IPS-NIHi7 (cell line): Measurements from ENCODE around the gene FBXW10B.
"Not testable (repeated sequence)": the region's sequence is repeated elsewhere in the genome, so short reads cannot be mapped to it uniquely, and the experiment has no call there.

Source experiments
- DNase-seq: peaks from one replicate; pipeline ENCODE4 v3.0.0; 2012; ENCODE audit warnings: mixed read lengths; ENCODE audit errors: extremely low spot score

Gene FBXW10B, protein sequence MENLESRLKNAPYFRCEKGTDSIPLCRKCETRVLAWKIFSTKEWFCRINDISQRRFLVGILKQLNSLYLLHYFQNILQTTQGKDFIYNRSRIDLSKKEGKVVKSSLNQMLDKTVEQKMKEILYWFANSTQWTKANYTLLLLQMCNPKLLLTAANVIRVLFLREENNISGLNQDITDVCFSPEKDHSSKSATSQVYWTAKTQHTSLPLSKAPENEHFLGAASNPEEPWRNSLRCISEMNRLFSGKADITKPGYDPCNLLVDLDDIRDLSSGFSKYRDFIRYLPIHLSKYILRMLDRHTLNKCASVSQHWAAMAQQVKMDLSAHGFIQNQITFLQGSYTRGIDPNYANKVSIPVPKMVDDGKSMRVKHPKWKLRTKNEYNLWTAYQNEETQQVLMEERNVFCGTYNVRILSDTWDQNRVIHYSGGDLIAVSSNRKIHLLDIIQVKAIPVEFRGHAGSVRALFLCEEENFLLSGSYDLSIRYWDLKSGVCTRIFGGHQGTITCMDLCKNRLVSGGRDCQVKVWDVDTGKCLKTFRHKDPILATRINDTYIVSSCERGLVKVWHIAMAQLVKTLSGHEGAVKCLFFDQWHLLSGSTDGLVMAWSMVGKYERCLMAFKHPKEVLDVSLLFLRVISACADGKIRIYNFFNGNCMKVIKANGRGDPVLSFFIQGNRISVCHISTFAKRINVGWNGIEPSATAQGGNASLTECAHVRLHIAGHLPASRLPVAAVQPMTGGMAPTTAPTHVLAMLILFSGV

DNA sequence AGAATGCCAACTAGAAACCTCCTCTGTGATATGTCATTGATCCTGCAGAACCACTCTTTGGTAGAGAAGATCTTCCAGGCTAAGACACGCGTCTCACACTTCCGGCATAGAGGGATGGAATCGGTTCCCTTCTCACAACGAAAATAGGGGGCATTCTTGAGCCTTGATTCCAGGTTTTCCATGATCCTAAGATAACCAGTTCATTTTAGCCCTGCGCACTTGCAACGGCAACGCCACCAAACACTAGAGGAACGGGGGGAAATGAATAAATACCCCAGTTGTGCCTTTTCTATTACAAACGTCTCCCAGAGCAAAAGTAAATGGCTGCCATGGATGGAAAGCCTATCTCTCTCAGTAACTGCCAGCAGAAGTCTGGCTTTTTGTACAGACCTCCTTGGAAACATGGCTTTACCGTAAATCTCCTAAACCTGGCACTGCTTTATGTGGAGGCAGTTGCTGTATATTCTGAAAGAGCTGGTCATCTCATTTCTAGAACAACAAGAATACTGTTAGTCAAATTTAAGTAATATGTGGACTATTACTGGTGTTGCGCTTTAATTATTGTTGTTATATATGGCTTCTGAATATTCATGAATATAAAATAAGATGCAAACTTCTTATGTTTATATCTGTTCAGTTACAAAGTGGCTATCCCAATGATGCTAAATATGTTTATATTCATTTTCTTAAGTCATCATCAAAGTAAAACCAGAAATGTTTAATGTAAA is at the start of gene FBXW10B:
FBXW10B (minus strand) TSS at position 374 of the 728 bp plus-strand sequence; CDS start at position 182, 192 bp downstream.
- DNase-seq: not testable (repeated sequence)

DNA sequence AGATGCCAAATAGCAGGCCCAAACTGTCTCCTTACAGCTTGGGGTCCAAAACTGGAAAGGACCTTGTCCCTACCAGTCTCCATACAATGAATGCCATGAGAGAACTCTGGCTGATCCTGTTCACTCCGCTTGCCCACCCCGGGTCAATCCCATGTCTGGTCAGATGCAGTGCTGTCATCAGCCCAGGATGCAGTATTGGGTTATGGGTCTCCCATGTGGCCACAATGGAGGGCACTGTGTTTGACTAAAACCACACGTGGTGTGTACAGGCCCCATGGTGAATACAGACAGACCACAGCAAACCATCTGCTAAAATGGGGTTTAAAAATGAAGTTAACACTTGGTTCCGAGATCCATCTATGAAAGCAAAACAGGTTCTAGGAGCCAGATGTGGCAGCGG is 44.2 kb upstream of the FBXW10B start:
- DNase-seq: no peak

GRCh38 chr17:15663176-15663575 is 43.7 kb upstream of the FBXW10B start:
- DNase-seq: no peak

GRCh38 chr17:15662681-15663080 is 43.2 kb upstream of the FBXW10B start:
- DNase-seq: no peak

- no peak for DNase-seq
Observed at GRCh38 chr17:15660077-15660476, 40.6 kb upstream of the FBXW10B start.

DNA sequence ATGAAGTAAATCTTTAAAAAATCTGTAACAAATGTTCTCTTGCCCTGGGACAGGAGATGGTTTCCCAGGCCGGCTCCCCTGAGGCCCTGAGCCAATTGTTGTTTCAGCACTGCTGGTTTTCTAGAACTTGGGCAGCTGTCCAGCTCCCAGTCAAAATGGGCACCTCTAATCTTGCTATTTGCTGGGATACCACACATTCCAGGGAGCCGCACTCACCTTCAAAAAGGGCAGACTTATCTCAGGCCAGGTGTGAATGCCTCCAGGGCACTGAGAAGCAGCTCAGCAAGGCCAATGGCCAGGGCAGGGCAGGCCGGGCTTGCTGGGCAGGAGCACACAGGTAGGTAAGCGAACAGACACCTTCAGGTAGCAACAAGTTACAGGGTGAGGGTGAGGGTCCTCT is 40.2 kb upstream of the FBXW10B start:
- peak; percentile 23 for DNase-seq

DNA sequence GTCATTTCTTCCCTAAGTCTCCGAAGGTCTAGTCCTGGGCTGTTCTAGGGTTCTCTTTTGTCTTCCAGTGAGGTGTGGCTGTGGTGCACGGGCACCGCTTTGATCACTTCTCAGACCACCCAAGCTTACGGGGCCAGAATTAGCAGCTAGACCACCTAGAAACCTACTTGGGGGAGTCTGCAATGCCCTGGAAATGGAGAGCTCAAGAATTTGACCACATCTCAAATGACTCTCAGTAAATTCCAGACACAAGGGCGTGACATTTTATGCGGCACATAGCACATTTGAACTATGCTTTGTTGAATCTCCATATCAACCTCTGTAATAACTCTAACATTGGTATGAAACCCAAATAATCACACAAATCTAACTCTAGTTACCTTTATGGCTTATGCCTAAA is 39.7 kb upstream of the FBXW10B start:
- no peak for DNase-seq

- DNase-seq: no peak
Observed at GRCh38 chr17:15658296-15658695, 38.8 kb upstream of the FBXW10B start.

- DNase-seq: no peak
Observed at GRCh38 chr17:15657868-15658267, 38.4 kb upstream of the FBXW10B start.

DNA sequence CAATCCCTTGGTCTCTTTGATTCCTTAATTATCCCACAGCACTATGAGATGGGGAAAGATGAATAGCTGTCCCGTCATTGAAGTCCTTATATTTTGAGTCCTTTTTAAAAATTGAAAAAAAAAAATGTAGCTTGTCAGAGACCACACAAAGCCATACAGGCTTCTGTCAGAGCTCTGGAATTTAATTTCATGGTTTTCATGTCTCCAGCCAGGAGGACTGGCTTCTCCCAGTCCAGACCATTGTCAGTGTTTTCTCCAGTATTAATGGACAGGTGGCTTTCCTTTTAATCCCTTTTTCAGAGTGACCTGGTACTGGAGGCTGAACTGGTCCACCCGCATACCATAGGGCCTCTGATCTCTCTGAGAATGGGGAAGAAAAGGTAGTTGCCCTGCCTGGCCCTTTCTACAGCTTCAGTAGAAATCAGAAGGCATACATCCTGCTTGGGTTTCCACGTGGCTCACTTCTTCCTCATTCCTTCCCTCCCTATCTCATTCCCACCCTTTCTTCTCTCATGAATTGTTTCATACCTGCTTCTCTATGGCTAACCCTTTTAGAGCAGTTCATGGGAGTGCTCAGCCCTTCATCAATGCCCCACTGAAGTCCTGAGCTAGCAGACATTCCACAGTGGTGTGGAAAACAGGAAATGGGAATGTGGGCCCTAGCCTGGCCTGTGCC is 35.5 kb upstream of the FBXW10B start:
- no peak for DNase-seq

DNA sequence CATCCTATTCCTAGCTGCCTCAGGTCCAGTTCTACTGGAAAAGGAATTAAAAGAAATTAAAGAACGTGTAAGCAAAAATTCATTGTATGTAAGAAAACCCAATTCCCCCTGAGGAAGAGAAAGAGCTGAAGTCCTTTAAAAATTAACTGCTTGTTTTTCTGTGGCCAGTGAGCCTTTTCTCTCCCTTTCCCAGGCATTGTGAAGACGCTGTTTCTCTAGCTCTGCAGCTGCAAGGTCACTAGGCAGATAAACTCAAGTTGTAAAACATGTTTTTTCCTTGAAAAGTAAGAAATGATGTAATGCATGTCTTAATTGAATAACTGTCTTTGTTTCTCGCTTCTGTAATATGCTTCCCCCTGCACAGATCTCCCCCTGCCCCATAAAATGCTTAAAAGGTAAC is 34.9 kb upstream of the FBXW10B start:
- not testable (repeated sequence) for DNase-seq

DNA sequence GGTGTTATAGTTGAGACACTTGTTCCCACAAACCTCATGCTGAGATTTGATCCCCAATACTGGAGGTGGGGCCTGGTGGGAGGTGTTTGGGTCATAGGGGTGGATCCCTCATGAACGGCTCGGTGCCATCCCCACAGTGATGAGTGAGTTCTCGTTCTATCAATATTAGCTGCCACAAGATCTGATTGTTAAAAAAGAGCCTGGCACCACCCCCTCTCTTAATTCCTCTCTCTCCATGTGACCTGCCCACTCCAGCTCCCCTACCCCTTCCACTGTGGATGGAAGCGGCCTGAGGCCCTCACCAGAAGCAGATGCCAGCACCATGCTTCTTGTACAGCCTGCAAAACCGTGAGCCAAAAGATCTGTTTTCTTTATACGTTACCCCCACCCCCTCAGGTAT is 33.5 kb upstream of the FBXW10B start:
- no peak for DNase-seq

DNA sequence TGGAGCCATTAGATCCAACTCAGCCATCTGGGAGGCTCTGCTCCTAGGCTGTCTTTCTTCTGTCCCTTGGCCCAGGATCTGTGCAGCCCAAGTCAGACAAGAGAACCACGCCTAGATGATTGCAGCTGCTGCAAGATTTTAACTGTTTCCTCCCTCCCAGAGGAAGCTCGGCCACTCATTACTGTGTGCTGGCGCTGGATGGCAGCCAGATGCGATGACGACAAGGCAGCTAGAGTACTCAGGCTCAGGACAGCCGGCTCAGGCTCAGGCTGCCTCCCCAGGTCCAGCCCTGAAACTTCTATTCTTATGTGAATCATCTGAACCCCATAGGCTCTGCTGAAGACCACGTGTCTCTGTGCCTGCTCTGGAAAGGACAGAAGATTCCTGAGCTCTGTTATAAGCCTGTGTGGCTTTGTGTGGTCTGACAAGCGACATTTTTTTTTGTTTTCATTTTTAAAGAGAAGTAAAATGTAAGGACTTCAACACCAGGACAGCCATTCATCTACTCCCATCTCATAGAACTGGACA is 32.1 kb upstream of the FBXW10B start:
- peak; percentile 76 for DNase-seq

GRCh38 chr17:15650741-15651582 is 31.5 kb upstream of the FBXW10B start:
- no peak for DNase-seq

DNA sequence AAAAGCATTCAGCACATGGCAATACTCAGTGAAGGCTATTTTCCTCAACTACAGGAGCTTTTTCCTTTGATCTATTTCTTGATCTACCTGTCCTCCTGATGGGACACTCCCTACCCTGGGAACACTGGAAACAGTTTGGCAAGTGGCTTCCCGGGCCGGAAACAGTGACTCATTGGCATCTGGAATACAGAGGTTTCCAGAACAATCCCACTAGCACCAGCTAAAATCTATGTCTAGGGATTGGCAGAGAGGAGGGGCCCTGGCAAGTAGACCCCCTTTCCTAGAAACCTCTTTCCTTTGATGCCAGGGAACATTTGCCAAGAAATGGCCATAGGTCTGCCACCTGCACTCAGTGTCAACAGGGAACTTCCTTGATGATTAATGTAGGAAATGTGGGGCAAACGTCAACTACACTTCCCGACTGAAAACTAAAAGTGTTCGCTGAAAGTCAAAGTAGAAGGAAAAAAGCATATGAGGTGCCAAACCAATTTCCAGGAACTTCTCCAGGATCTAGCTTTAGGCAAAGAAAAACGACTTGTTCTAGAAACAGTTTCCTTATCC is 30.4 kb upstream of the FBXW10B start:
- DNase-seq: no peak

DNA sequence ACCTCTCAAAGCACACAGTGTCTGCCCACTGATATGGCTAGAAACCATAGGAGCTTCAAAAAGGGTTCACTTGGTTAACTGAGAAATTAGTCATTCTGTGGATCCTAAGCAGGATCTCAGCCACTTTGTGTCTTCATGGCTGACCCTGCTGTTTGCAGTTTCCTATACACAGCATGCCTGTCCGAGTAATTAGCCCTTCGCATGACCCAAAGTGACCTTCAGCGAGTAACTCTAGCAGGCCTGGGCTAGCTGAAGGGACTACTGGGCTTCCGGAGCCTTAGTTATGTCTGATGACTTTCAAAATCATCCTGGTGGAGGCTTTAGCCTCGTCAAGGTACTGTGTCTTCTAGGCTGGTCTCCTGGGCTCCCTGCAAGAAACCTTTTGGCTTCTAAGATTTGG is 28.9 kb upstream of the FBXW10B start:
- DNase-seq: no peak

GRCh38 chr17:15645942-15646312 is 26.4 kb upstream of the FBXW10B start:
- not testable (repeated sequence) for DNase-seq

GRCh38 chr17:15645099-15645941 is 25.8 kb upstream of the FBXW10B start:
- DNase-seq: not testable (repeated sequence)

DNA sequence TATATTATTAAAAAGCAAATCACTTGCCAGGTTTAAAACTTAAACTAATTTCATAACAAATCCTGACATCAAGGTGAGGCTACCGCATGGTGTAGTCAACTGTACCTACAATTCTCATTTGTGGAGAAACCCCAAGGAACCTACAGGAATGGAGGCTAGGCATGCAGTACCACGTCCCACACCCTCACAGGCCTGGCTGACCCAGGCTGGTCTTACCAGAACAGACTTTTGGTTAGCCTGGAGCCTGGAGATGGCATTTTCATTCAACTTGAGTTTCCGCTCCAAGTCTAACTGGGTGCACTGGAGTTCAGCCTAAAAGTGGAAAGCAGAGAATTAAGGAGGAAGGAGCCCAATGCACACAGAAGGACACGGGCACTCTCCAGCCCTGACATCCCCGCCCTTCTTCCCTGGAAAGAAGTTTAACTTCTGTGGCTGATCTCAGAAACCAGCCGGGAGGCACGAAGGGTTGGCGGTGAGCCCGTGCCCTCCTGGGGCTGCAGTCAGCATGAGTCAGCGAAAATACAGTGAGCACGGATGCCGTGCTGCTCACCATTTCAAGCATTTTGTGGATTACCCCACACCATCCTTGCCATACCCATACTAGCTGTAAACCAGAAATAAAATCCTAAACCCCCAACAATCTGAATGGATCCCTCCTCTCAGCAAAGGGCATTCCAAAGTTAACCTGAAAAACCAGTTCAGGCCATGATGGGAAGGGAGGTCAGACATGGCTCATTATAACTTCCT is 23.2 kb upstream of the FBXW10B start:
- not testable (repeated sequence) for DNase-seq
